GM19395 (cell line): ENCODE measurements around the gene DDAH1.

ENCODE experiments used
- ATAC-seq: cut with Tn5 transposase; IDR thresholded peaks from one replicate; pipeline ENCODE4 v1.9.1; 2021; ENCODE audit warnings: mild to moderate bottlenecking, moderate library complexity; ENCODE audit not compliant: unreplicated experiment

Gene DDAH1

DNA sequence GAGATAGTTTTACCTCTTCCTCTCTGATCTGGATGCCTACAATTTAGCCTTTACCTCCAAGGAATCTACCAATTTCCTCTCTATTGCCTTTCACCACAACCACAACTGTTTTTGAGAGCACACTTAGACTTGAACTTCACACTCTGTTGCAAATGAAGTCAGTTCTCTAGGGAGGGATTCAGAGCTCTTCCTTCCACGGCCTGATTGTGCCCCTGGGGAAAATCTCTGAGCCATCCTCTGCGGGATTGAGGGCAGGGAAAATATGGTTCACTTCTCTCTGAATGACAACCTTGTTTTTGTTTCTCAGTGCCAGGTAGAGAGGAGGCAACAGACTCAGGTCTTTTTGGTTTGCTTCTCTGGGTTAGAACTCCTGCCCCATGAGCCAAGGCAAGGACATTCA is 153.1 kb downstream of the DDAH1 start:
- ATAC-seq, result no peak

DNA sequence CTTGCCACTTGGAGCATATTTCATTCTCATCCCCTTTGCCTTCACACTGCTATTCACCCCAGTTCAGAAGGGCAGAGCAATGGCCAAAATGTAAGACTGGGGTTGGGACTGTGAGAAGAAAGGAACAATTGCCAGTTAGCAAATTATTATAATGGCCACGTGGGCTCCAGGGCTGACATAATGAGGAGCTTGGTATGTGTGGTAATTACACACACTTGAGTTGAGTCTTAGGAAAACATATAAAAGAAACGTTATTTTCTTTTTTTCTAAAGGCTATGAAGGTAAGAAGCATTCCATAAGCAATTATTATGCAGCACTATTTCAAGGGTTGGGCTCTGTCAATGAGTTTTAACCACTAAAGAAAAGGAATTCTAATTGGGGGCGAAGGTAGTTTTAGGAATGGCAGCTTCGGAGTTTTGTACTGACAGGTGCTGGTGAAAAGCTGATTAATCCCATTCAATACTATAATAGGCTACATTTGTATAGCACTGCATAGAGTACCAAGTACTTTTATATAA is 156.1 kb downstream of the DDAH1 start:
- no peak for ATAC-seq

DNA sequence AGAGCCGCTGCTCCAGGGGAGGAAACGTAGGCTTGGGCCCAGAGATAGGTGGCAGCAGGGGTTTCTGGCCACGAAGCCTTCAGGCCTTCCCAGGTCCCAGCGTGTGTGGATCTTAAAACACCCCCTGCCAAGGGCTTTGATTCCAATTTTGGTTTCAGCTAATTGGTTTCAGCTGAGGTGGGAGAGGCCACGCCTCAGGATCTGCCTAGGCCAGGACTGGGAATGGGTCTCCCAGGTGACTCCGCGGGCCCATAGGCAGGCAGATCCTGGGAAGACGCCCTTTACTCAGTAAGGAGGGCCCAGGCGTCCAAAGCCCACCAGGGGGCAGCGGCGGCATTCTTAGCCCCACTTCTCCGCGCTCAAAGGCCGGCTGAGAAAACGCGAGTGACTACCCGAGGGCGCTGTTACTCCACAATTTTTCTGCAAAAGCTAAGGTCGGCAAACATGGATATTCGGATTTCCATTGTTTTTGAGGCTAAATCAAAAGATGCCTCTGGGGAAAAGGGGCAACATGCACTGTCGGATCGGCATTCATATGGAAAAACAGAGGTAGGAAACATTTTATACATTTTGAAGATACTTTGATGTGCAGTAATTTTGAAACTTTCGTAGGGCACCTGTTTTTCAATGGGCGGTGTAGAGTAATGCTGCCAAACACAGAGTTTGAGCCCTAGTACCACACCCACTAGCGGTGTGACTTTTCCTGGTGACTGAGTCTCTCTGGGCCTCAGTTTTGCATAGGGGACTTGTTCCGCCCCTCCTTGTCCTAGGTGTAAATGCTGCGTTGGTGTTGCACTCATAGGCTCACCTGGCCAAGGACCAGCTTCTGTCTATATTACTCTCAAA is 156.7 kb downstream of the DDAH1 start:
- ATAC-seq, result peak; percentile 95

DNA sequence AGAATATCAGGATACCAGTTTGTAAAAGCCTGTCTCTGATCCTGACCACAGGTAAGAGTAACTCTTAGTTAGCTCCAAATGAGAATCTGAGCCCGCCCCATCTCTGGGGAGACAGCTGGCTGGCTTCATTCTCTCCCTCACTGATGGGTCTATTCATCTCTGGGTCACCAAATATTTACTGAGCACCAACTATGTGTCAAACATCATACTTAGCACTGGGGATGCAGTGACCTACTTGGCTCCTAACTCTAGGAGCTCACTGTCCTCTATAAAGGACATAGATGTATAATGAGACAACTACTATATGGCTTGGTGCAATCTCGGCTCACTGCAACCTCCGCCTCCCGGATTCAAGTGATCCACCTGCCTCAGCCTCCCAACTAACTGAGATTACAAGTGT is 158.7 kb downstream of the DDAH1 start:
- ATAC-seq, result no peak

DNA sequence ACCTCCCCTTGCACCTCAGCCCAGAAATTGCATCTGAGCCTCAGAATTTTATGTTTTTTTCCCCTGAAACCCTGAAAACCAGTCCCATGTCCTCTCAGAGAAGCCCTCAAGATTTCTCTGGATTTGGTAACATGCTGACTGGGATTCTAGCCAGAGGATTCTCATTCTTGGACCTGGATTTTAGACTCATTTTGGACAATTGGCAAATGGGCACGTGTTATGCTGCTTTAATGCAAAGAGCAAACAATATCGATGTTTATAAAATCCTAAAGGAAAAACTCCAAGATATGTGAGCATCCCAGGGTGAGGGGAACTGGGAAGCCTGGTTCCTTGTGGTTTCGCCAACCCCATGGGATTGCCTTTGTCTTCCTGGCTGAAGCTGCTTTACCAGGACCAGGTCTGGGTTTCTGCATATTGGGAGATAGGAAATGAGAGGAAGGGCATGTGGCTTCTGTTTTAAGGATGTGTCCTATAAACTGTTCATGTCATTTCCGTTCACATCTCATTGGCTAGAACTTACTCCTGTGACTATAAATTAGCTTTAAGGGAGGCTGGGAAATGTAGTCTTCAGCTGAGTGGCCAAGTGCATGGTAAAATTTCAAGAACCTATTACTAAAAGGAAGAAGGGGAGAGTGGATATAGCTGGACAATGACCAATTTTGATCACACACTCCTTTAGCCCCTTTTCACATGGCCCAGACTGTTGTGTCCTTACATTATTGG is 161.4 kb downstream of the DDAH1 start:
- no peak for ATAC-seq

DNA sequence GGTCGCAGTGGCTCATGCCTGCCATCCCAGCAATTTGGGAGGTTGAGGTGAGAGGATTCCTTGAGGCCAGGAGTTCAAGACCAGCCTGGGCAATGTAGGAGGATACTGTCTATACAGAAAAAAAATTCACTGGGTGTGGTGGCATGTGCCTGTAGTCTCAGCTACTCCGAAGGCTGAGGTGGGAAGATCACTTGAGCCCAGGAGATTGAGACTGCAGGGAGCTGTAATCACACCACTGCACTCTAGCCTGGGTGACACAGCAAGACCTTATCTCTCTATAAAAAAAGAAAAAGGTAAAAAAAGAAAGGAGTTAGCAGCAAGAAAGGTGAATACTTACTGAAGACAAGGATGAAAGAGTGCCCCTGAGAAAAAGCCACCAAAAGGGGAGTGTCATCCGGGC is 164.8 kb downstream of the DDAH1 start:
- ATAC-seq, result no peak

DNA sequence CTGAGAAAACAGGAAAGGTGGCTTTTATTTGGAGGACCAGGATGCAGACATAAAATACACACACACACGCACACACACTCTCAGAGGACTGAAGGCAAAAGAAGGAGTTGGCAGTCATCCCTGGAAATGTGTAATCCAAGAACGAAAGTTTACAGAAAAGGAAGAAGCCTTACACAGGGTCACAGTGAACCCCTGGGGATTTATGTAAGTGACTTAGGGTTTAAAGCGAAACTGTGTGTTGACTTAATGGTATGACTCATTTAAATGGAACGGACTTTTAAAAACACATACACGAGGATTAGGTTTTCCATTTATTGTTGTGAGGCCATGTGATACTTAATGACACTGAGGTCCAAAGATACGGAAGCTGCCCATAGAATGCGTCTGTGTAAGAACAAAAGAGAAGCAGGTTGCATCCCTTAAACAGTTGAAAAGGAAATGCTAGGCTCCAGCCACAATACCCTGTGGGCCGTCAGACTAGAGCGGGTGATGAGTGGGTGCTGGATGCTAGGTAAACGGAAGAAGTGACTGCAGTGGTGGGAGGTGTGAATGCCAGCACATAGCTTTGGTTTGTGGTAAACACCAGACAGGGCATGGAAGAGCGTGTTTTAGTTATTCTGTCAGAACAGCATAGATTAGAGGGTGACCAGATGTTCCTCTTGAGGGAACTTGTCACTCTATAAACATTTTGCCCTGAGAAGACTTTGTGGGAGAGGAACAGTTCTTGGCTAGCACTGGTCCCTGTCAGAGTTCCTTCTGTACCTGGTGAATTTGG is 166.9 kb downstream of the DDAH1 start:
- peak; percentile 89 for ATAC-seq

DNA sequence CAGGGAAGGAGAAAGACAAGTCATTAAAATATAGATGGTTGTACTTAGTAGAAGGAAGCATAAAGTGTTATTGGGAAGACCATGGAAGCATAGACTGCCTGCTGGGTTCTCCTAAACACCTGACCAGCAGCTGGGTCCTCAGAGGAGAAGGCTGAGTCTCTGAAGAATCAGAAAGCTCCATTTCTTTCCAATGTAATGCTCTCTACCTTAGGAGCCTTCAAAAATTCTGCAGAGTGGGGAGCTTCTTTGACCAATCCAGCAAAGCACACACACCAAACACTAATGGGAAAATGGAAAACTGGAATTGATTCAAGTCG is 167.5 kb downstream of the DDAH1 start:
- no peak for ATAC-seq

DNA sequence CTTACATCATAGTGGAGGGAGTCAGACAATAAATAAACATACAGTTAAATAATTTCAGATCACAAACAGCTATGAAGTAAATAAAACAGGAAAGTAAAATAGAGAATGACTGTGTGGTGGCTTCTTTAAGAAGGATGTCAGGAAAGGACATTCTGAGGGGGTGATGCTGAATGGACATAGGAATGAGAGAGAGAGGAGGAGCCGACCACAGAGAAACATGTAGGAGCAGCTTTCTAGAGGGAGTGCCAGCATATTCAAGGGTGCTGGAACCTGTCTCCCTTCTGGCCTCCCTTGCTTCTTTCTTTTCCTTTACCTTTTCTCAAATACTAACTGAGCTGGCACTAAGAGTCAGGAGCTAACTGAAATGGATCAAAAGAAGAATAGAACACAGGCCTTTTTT is 168.0 kb downstream of the DDAH1 start:
- ATAC-seq, result no peak

DNA sequence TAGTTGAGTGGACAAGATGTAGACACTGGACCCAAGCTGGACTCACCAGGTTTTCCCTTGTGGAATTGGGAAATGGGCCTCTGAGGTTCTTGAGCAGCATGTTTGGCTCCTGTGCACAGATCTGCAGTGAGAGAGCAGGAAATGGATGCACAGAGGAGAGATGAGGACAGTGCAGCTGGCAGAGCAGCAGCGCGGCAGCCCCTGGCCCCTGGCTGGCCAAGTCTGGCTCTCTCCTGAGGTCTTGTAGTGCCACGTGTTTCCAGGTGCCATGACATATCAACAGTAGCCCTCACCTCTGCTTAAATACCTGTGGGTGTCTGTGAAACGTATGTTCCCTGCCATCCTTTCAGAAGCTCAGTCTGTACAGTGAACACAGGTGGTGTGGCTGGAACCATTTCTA is 169.3 kb downstream of the DDAH1 start:
- no peak for ATAC-seq

DNA sequence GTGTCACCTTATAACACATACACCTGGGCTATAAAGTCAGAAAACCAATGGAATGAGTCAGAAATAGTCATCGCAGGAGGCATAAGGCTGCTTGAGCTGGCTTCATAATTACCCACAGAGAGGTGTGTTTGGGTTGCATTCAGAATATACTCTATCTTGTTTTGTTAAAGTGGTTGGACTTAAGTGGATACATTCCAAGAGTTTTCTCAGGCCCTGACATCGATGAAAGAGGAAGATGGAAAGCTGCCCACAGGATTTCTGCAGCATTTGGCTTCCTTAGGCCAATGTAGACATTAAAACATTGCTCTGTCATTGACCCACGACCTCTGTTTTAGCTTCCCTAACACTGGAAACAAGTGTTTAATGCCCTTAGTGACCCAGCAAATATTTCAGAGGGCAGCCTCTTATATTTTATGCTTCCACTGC is 169.9 kb downstream of the DDAH1 start:
- no peak for ATAC-seq

DNA sequence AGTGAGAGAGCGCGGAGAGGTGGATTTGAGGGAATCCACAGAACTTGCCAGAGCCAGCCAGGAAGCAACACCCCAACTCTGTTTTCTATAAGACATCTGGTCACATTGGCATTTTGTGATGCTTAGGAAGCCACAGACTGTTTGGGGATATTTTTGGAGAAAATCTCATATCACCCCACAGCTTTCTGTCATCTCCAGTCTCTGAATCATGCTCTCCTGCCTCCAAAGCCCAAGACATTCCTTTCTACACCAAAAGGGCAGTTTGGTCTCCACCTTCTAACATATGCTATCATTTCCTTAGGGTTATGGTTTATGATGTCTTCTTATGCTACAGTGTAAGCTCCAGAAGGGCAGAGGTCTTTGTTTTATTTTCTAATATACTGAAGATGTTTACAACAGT is 174.1 kb downstream of the DDAH1 start:
- ATAC-seq, result no peak

DNA sequence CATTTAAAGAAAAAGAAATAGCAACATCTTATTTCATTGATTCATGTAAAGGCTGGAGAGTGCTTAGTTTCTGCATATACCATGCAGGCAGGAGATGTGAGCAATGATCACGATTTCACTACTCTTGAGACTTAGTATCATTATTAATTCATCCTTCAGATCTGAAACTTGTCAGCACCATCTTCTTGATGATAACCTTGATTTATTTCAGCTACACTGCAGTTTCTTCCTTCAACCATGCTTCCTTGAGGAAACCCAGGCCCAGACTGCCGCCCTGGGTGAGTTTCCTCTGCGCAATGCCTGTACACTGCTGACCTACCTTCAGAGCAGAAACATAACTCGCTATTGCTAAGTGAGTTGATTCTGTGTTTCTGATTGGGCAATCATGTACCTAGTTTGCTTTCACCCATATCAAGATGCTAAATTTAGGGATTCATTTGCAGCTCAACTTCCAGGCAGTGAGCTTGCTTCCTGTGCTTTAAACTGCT is 175.1 kb downstream of the DDAH1 start:
- peak; percentile 47 for ATAC-seq

DNA sequence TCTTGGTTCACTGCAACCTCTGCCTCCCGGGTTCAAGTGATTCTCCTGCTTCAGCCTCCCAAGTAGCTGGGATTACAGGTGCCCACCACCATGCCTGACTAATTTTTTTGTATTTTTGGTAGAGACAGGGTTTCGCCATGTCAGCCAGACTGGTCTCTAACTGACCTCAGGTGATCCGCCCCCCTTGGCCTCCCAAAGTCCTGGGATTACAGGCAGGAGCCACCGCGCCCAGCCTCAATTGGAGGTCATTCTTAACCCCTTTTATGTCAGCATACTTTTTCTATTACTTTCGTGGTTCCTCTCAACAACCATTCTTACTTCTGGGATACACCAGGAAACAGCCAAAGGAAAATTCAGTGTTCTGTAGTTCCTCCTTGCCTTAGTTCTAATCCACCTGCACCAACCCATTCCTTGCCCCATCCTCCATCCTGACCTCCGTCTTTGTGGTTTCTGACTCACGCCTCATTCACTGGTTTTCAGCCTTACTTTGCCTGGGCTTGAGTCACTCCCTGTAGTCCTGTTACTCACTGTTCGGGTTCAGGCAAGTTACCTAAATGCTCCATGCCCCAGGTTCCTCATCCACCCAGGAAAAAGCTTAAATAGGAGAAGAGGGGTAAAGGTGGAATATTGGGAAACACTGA is 175.6 kb downstream of the DDAH1 start:
- ATAC-seq, result peak; percentile 14

DNA sequence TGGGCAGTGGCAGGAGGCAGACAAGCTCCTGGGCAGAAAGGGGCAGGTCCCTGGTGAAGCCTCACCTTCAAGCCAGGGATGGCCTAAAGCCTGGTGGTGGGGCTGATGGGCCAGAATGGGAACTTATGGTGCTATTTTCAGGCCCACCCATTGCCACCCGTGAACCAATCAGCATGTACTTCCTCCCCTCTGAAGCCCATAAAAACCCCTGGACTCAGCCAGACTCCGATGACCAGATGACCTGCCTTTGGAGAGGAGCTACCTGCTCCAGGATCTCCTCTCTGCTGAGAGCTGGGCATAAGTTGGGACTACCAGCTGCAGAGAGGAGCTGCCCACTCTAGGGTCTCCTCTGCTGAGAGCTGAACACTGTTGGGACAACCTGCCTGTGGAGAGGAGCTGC is 180.8 kb downstream of the DDAH1 start:
- no peak for ATAC-seq

DNA sequence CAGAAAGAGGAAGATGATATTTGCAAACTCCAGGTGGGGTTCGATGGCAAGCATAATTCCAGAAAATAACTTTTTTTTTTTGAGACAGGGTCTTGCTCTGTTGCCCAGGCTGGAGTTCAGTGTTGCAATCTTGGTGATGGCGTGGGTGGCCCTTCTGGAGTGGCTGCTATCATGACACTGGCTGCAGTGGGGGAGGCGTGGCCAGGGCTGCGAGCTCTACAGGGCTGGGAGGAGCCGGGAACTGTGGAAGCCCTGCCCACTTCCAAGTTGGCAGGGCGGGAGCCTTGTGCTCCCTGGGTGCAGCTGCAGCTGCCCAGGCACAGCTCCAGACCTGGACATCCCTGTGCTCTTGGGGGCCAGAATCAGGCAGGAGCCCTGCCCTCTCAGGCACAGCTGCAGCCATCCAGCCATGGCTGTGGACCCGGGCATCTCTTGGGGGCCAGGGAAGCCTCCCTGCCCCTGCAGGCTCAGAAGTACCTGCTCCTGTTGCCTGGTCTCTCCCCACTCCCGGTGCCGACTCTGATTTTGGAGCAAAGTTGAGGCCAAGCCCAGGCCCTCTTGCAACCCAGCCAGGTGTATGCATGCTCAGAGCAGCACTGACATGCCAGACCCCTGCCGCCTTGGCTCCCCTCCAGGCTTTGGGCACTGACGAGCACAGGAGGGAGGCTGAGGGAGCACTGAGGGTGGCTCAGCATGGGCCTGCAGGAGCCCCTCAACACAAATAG is 181.3 kb downstream of the DDAH1 start:
- ATAC-seq, result no peak

DNA sequence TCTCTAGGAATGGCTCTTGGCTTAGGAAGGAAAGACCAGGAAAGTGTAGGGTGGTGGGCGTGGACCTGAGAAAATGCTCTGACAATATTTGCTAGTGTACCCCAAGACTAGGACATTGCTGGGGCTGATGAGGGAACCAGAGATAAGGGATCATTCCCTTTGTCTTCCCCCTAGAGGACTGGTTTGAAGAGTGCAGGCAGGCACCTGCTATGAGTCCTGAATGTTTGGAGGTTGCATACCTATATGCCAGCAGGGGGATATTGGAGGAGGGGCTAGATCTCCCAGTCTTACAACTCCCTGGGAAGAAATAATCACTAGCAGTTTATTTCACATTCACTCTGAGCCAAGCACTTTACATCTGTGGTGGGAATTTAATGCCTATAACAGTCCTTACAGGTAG is 182.5 kb downstream of the DDAH1 start:
- ATAC-seq, result no peak

DNA sequence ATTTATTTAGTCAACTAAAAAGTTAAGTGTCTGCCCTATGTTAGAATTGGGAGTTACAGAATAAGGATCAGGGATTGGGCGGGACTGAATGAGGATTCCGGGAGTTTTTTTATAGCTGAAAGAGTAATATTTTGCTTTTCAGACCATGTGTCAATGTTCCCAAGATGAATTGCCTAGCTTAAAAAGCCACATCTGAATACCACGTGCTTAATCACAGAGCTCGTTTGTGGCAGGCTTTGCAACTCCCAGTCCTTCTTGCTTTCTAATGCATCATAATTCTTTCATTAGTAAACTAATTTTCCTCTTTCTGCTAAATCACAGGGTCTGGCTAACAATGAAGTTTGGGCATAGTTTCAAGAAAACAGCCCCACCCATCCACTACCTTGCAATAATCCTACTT is 184.3 kb downstream of the DDAH1 start:
- ATAC-seq, result no peak

DNA sequence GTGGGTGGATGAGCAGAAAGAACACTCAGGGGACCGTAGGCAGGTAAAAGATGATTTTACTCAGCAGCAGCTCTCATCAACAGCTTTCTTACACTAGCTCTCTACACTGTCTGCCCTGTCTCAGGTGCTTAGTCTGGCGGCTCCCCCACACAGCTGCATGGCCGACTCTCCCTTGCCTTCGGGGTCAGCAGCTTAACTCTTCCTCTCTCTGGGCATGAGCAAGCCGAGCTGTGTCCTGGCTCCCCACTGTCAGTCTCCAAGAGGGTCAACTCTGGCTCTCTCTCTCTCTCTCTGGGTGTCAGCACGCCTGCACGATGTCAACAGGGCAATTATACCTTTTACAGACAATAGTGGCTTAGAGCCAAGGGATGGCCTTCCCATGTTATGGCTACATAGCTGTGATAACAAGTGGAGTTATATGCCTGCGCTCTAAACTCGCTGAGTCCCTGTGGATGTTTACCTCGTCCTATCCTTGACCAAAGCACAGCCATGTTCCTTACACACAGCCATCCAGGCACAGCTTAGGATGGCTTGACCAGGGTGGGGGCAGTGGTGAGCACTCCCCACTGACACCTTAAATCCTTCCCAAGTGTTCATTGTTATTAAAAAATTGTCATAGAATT is 185.4 kb downstream of the DDAH1 start:
- no peak for ATAC-seq

DNA sequence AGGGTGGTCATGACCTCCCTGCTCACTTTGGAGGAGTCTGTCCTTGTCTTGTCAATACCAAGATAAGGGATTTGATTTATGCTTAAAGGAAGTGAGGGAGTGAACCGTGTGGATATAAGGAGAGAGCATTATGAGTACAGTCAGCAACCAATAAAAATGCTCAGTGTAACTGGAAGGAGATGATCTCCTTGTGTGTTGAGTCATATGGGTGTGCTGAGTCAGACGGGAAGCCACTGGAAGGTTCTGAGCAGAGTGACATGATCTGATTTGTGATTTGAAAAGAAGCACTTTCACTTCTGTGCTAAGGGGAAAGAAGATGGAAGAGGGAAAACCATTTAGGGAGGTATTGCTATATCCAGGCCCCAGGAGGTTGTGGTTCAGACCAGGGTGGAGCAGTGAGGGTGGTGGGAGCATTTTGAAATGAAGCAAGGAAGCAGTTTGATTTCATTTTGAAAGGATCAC is 186.1 kb downstream of the DDAH1 start:
- ATAC-seq, result no peak
